Type B pancreatic cell (in vitro differentiated cells): ENCODE measurements around the gene CSAD. TPM values are rescaled to one million over a fixed set of nuclear protein-coding genes. Genes with fewer than 3 reads are reported as not detected.

Experiments used
- DNase-seq: peaks from one replicate; pipeline ENCODE4 v3.0.0; 2021; ENCODE audit warnings: mixed read lengths; ENCODE audit not compliant: unreplicated experiment; ENCODE audit errors: extremely low spot score
- H3K27ac Mint-ChIP-seq: 2 replicates; pipeline ENCODE4 v1.8.0; 2021; ENCODE audit warnings: mild to moderate bottlenecking, mixed read lengths
- H3K27me3 Mint-ChIP-seq: 2 replicates; pipeline ENCODE4 v1.8.0; 2021; ENCODE audit warnings: mixed read lengths
- H3K36me3 Mint-ChIP-seq: 2 replicates; pipeline ENCODE4 v1.8.0; 2021; ENCODE audit warnings: mixed read lengths
- H3K4me1 Mint-ChIP-seq: one replicate; pipeline ENCODE4 v1.8.0; 2021; ENCODE audit warnings: mixed read lengths; ENCODE audit not compliant: unreplicated experiment
- H3K4me3 Mint-ChIP-seq: 2 replicates; pipeline ENCODE4 v1.8.0; 2021; ENCODE audit warnings: mild to moderate bottlenecking, mixed read lengths
- H3K9me3 Mint-ChIP-seq: 2 replicates; pipeline ENCODE4 v1.8.0; 2021; ENCODE audit warnings: mixed read lengths
- CTCF ChIP-seq: fragments of 200-600 bp; sonication (generic); conservative IDR thresholded peaks from 2 replicates; pipeline ENCODE4 v1.5.0; 2021; ENCODE audit warnings: antibody characterized with exemption, mild to moderate bottlenecking
- total RNA-seq: library from RNA; stranded (reverse); gene quantifications from 2 replicates; pipeline ENCODE4 v1.2.1, GENCODE V29; 2021; ENCODE audit warnings: low replicate concordance

CSAD gene
- total RNA-seq, 1 donor from 2014 or later = 49.3 TPM

- Mint-ChIP-seq H3K36me3 (peaks cover 7% of the 10 kb centered on the region), H3K27me3 (no peaks in the 10 kb centered on the region), H3K4me3 (no peak overlapping the region), H3K27ac (no peak overlapping the region), H3K4me1 (peaks cover 19% of the 10 kb centered on the region), H3K9me3 (no peaks in the 10 kb centered on the region)
- DNase-seq = no peak
- TF ChIP-seq CTCF = no peak
Measured at GRCh38 chr12:53210843-53211242, 30.1 kb upstream of the CSAD start.

- Mint-ChIP-seq H3K27me3 (no peaks in the 10 kb centered on the region), H3K4me3 (no peak overlapping the region), H3K36me3 (peaks cover 7% of the 10 kb centered on the region), H3K27ac (peak overlapping the region; percentile 48), H3K4me1 (peaks cover 17% of the 10 kb centered on the region), H3K9me3 (no peaks in the 10 kb centered on the region)
- TF ChIP-seq CTCF = no peak
- no peak for DNase-seq
Measured at GRCh38 chr12:53208877-53209463, 28.2 kb upstream of the CSAD start.

GRCh38 chr12:53208435-53208834 lies 27.7 kb upstream of the CSAD start:
- Mint-ChIP-seq H3K36me3 (peaks cover 2% of the 10 kb centered on the region), H3K27ac (no peak overlapping the region), H3K4me1 (peaks cover 12% of the 10 kb centered on the region), H3K4me3 (no peak overlapping the region), H3K9me3 (no peaks in the 10 kb centered on the region), H3K27me3 (no peaks in the 10 kb centered on the region)
- TF ChIP-seq CTCF = no peak
- no peak for DNase-seq

- Mint-ChIP-seq H3K27ac (peak within 1 kb of the TSS; percentile 61), H3K27me3 (no peaks in the 10 kb centered on the region), H3K4me3 (no peak within 1 kb of the TSS), H3K4me1 (peaks cover 8% of the 10 kb centered on the region), H3K9me3 (no peaks in the 10 kb centered on the region), H3K36me3 (no peaks in the 10 kb centered on the region)
- no peak for DNase-seq
- no peak for TF ChIP-seq CTCF
Measured at GRCh38 chr12:53207042-53207441, 26.3 kb upstream of the CSAD start, which contains the start of gene ITGB7. Gene ITGB7, minus strand, starts transcription at chr12:53207251. Its CDS starts 6,808 bp downstream, at chr12:53200443.

- no peaks in the 10 kb centered on the region for H3K9me3 Mint-ChIP-seq
- H3K36me3 Mint-ChIP-seq = no peaks in the 10 kb centered on the region
- H3K27me3 Mint-ChIP-seq = peaks cover 3% of the 10 kb centered on the region
- DNase-seq = no peak
- H3K4me3 Mint-ChIP-seq = no peak overlapping the region
- H3K4me1 Mint-ChIP-seq = peaks cover 12% of the 10 kb centered on the region
- no peak for TF ChIP-seq CTCF
- no peak overlapping the region for H3K27ac Mint-ChIP-seq
Measured at GRCh38 chr12:53205747-53206419, 25.2 kb upstream of the CSAD start.
